Central memory CD4-positive, alpha-beta T cell (primary cell): ENCODE results near the gene TGIF1.

ENCODE experiments used
- DNase-seq: peaks from one replicate; pipeline ENCODE4 v3.0.0; 2022

Gene TGIF1

GRCh38 chr18:3485153-3486149 lies 35.5 kb downstream of the TGIF1 start:
- DNase-seq, result no peak

GRCh38 chr18:3486512-3486911 lies 36.5 kb downstream of the TGIF1 start:
- no peak for DNase-seq

- no peak for DNase-seq
Observed at GRCh38 chr18:3489462-3489861, 39.5 kb downstream of the TGIF1 start.

- no peak for DNase-seq
Observed at GRCh38 chr18:3491981-3492555, 42.1 kb downstream of the TGIF1 start.

- no peak for DNase-seq
Observed at GRCh38 chr18:3492721-3493120, 42.7 kb downstream of the TGIF1 start.

GRCh38 chr18:3493501-3494244 lies 43.7 kb downstream of the TGIF1 start:
- DNase-seq, result no peak

GRCh38 chr18:3494245-3494526 lies 44.2 kb downstream of the TGIF1 start:
- no peak for DNase-seq

GRCh38 chr18:3494569-3494968 lies 44.6 kb downstream of the TGIF1 start:
- DNase-seq, result no peak

GRCh38 chr18:3495691-3496430 lies 45.9 kb downstream of the TGIF1 start:
- no peak for DNase-seq

GRCh38 chr18:3498698-3499471 lies 48.9 kb downstream of the TGIF1 start:
- DNase-seq, result no peak

GRCh38 chr18:3499501-3499900 lies 49.5 kb downstream of the TGIF1 start:
- DNase-seq, result no peak

- no peak for DNase-seq
Observed at GRCh38 chr18:3500016-3500415, 50.0 kb downstream of the TGIF1 start.

GRCh38 chr18:3502650-3503049 lies 52.7 kb downstream of the TGIF1 start:
- DNase-seq, result no peak

GRCh38 chr18:3504637-3505036 lies 54.7 kb downstream of the TGIF1 start:
- DNase-seq, result no peak

GRCh38 chr18:3508576-3509549 lies 58.9 kb downstream of the TGIF1 start:
- DNase-seq, result no peak
